SH-SY5Y (cell line): Measurements from ENCODE around the gene DOK1.

Experiments used
- GATA2 ChIP-seq: IDR thresholded peaks from 2 replicates; pipeline ENCODE4 v1.6.1; 2011; ENCODE audit warnings: mild to moderate bottlenecking, low read depth, low read length
- GATA3 ChIP-seq: IDR thresholded peaks from 2 replicates; pipeline ENCODE4 v1.6.1; 2011; ENCODE audit warnings: low read depth, mild to moderate bottlenecking, low read length, moderate library complexity

DNA sequence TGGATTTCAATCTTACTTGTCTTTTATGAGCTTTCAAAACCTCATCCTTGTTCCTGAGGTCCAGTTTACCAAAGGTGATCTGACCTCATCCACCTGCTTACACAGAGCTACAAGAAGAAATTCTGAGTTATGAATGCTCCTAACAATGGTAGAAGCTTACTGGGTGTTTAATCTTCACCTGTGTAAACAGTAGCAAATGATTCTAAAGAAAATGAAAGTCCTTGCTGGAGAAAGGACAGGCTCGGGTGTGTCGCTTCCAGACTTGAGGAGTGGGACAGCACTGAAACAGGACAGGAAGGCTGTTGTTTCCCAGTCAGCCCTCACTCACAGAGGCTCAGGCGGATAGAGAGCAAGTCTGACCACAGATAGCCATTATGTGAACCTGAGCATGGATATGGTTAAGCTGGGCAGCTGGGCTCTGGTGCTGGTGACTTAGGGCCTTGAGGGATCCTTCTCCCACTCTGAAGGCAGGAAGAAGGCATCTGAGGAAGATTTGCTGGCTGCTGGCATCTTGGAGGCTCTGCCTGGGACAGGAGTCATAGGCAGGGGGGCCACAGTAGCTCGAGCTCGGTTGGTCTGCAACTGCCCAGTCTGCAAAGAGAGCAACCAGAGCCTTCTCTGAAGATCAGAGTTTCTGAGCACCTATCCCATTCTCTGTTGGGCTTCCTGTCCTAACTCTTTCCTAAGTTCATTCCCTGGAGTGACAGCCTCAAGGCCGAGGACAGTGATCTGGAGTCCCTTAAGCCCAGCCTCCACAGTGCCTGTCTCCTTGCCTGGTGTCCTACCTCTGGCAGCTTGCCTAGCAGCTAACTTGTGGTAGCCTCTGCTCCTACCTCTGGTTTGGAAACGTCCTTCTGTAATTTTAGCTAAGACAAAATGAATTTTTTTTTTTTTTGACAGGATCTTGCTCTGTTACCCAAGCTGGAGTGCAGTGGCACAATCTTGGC is 4.0 kb downstream of the DOK1 start:
- TF ChIP-seq GATA3 (no peak), GATA2 (no peak)
